WERI-Rb-1 (cell line): ENCODE results near the gene SPRY4.

Experiments
- DNase-seq: peaks from one replicate; pipeline ENCODE4 v3.0.0-alpha.2; 2020
- H3K27ac ChIP-seq: fragments of 250-450 bp; sonication (Bioruptor Pico); 2 replicates; pipeline ENCODE4 v1.5.1; 2020; ENCODE audit warnings: mild to moderate bottlenecking, moderate library complexity
- H3K27me3 ChIP-seq: fragments of 250-450 bp; sonication (Bioruptor Pico); 2 replicates; pipeline ENCODE4 v1.5.1; 2021; ENCODE audit warnings: mild to moderate bottlenecking, low read depth, moderate library complexity; ENCODE audit not compliant: insufficient read depth, severe bottlenecking
- H3K36me3 ChIP-seq: fragments of 250-450 bp; sonication (Bioruptor Pico); 2 replicates; pipeline ENCODE4 v1.5.1; 2020; ENCODE audit warnings: mild to moderate bottlenecking, moderate library complexity
- H3K4me3 ChIP-seq: 2 replicates; pipeline ENCODE4 v1.5.1; 2011; ENCODE audit warnings: low read depth, mild to moderate bottlenecking, control low read depth, low read length
- H3K9me3 ChIP-seq: fragments of 250-450 bp; sonication (Bioruptor Pico); 2 replicates; pipeline ENCODE4 v1.5.1; 2021; ENCODE audit warnings: mild to moderate bottlenecking, moderate library complexity; ENCODE audit not compliant: severe bottlenecking
- TF ChIP-seq, protein P1 (sequence below): IDR thresholded peaks from 2 replicates; pipeline ENCODE4 v1.5.1; 2011; ENCODE audit warnings: low read depth, mild to moderate bottlenecking, control low read depth, inconsistent platforms, low read length

The SPRY4 gene

DNA sequence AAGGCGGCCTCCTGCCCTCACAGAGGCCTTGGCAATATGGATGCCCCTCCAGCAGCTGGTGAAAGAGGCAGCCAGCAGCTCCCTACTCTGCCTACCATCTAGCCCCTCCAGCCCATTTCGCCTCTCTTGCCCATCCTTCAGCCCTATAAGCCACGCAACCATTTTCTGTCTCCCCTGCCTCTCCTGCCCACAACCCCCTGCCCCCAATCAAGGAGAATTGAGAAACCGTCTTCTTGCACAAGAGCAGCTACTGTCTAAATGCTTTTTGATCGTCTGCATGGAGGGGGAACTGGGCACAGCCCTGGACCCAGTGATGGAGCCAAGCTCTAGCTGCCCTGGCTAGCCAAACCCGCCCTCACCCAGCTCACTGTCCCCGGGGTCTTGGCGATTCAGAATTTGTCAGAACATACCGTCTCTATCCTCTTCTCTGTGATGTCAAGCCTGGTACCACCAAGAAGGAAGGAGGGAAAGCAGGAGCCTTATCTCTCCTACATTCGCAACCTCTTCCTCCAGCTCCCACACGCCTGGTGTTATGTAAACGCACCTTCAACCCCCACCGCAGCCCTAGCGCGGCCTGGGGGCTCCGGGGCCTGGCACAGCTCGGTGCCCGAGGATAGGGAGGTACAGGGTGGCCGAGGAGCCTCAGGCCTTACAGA, 1.2 kb downstream of the SPRY4 start:
- H3K27me3 ChIP-seq, result peaks cover 8% of the 10 kb centered on the region
- no peaks in the 10 kb centered on the region for H3K36me3 ChIP-seq
- H3K27ac ChIP-seq, result no peak overlapping the region
- TF ChIP-seq, protein P1, sequence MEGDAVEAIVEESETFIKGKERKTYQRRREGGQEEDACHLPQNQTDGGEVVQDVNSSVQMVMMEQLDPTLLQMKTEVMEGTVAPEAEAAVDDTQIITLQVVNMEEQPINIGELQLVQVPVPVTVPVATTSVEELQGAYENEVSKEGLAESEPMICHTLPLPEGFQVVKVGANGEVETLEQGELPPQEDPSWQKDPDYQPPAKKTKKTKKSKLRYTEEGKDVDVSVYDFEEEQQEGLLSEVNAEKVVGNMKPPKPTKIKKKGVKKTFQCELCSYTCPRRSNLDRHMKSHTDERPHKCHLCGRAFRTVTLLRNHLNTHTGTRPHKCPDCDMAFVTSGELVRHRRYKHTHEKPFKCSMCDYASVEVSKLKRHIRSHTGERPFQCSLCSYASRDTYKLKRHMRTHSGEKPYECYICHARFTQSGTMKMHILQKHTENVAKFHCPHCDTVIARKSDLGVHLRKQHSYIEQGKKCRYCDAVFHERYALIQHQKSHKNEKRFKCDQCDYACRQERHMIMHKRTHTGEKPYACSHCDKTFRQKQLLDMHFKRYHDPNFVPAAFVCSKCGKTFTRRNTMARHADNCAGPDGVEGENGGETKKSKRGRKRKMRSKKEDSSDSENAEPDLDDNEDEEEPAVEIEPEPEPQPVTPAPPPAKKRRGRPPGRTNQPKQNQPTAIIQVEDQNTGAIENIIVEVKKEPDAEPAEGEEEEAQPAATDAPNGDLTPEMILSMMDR, result no peak
- no peak for DNase-seq
- no peak overlapping the region for H3K4me3 ChIP-seq
- no peaks in the 10 kb centered on the region for H3K9me3 ChIP-seq

GRCh38 chr5:142322747-142323479, 1.9 kb downstream of the SPRY4 start:
- H3K27ac ChIP-seq, result no peak overlapping the region
- TF ChIP-seq, protein P1, result no peak
- no peaks in the 10 kb centered on the region for H3K36me3 ChIP-seq
- no peak overlapping the region for H3K4me3 ChIP-seq
- DNase-seq, result peak; percentile 17
- H3K9me3 ChIP-seq, result no peaks in the 10 kb centered on the region
- peaks cover 8% of the 10 kb centered on the region for H3K27me3 ChIP-seq

GRCh38 chr5:142322403-142322746, 2.4 kb downstream of the SPRY4 start:
- Histone ChIP-seq H3K27me3 (peaks cover 8% of the 10 kb centered on the region), H3K4me3 (no peak overlapping the region), H3K36me3 (no peaks in the 10 kb centered on the region), H3K27ac (no peak overlapping the region), H3K9me3 (no peaks in the 10 kb centered on the region)
- no peak for DNase-seq
- TF ChIP-seq, protein P1, result no peak

DNA sequence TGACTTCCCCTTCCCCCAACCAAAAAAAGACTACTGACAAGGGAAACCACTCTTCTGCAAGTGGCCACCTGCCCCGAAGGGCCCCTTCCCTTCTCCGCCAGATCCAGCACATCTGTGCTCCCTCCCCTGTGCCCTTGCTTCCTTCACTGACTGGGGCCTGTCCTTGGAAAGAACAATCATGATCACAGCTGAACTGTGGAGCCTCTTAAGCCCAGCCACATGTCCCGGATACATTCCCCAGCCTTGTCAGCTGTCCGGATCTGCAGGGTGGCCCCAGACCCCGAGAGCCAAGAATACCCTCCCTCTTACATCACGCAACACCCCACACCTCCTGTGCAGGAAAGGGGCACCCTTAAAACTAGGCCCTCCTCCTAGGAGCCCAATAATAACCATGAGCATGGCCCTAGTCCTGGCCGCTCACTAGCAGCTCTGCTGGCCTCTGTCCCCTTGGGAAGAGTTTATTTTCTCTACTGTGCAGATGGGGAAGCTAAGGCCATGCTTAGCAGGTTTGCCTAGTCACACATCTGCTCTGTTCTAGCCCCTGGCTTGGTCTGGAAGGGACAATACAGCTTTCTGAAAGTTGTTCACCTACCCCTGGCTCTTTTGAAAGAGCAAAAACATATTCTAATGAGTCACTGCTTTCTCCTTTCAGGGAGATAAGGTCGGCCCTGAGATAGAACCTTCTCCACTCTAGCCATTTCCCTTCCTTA, 3.8 kb downstream of the SPRY4 start:
- Histone ChIP-seq H3K27me3 (peaks cover 8% of the 10 kb centered on the region), H3K4me3 (no peak overlapping the region), H3K9me3 (no peaks in the 10 kb centered on the region), H3K27ac (peak overlapping the region; percentile 1; the same call in 1 of the 2 replicates), H3K36me3 (no peaks in the 10 kb centered on the region)
- TF ChIP-seq, protein P1, result no peak
- peak; percentile 60 for DNase-seq

DNA sequence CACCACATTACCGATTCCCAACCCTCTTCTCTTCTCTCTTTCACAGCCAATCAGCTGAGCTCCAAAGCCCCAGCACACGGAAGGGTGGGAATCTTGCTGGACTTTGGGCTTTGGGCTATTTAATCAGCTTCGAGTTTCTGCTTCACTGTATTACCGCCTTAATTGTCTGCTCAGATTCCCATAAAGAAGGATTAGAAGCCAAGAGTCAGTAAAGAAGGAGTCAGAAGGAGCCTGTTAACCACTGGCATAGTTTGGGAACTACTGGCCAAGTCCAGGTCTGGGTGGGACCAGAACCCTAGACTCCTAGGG, 4.4 kb downstream of the SPRY4 start:
- Histone ChIP-seq H3K36me3 (no peaks in the 10 kb centered on the region), H3K27me3 (peaks cover 8% of the 10 kb centered on the region), H3K9me3 (no peaks in the 10 kb centered on the region), H3K27ac (no peak overlapping the region), H3K4me3 (no peak overlapping the region)
- TF ChIP-seq, protein P1, result no peak
- peak; percentile 50 for DNase-seq
